ENCODE results near the gene RAPGEF6.

GRCh38 chr5:131466171-131466766, 168.8 kb downstream of the RAPGEF6 start:
- no peak for TF ChIP-seq CTCF (IDR thresholded peaks at IDR 0.05 in 4 of 5, conservative IDR thresholded peaks at IDR 0.05 in 1 of 5)
- TF ChIP-seq POLR2A (IDR thresholded peaks at IDR 0.05): no peak
